Mammary microvascular endothelial cell (primary cell): ENCODE results near the gene CEP295NL. TPM values are rescaled to one million over a fixed set of nuclear protein-coding genes. Genes with fewer than 3 reads are reported as not detected.

Source experiments
- total RNA-seq: library from RNA; depleted of rRNA; stranded (reverse); fragments of >200 nt; gene quantifications from 2 replicates; pipeline ENCODE4 v1.2.3, GENCODE V29; 2015

CEP295NL gene, protein sequence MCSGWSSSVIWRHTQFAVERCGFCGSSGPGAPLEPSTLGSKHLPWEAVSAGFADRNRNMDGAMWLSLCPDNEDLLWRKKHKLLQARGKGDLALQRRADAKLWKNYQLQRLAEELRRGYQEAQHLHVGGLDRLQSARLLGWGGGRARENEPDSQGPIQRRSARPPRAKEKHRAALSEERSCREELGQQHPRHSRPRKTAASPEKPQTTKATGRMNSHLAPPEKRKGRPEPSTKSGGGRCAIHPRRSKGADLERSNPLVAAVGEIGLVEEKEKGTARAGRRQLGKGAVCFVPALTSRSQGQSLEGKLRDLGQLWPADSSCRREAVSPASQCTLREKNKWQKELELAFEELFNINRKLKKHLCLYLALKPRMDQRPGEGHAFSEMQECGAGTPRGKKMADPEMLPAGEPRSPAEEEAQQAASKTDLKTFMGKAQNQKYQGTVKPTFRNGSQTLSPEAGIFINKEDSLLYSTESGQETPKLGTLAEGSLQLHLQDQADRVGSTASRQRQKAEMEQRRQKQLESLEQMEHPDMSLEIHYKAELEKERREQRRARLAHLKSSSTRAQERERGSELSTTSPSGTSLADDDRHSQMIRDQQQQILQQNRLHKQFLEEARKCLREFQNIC
- 0.20 and 0.74 TPM in 2 replicates for total RNA-seq

DNA sequence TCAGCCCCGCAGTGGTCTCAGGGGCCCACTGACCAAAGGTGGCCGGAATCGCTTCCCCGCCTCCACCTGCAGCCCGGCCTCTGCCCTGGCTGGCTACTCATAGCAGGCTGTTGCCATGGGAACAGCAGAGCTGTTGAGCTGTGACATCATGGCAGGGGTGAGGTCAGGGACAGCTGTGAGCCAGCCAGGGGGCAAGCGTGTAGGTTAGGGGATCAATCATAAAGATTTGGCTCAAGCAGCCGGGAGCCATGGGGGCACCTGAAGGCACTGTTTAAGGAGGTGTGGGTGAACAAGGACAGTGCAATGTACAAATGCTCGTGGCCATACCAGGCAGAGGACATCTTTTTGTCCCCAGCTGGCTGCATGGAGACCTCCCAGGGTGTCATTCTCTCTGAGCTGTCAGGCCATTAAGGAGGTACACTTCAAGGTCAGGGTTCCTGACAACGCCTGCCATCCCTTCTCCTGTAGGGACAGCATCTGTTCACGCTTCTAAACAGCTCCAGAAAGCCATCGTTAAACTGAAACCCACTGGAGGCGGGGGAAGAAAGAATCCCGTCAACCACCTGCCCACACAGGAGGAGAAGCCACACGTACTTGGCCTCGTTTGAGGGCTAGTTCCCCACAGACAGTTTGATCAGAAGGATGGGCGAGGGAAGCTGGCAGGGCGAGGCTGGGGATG, at the start of gene CEP295NL:
Gene CEP295NL, minus strand, starts transcription at position 101 of the 679 bp plus-strand sequence. CDS start 1,373 bp downstream, outside the sequence.

DNA sequence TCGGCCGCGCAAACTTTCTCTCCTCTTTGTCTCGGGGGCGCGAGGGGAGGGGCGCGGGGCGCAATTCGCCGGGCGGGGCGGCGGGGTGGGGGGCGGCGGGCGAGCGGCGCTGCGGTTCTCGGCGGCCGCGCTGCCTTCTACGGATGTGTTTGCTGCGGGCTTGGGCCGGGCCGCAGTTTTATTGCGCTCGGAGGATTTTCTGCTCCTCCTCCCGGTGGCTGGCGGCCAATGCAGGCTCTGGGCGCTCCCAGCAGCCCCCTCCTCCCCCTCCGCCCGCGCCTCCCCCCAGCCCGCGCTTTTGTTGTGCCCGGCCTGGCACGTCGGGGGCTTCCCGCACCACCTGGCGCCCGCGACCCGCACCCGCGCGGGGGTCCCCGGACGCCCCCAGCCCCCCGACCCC, 22.2 kb upstream of the CEP295NL start, which contains the start of gene TIMP2:
Gene TIMP2, minus strand, starts transcription at position 154 of the 400 bp plus-strand sequence. CDS start 299 bp downstream, outside the sequence.

DNA sequence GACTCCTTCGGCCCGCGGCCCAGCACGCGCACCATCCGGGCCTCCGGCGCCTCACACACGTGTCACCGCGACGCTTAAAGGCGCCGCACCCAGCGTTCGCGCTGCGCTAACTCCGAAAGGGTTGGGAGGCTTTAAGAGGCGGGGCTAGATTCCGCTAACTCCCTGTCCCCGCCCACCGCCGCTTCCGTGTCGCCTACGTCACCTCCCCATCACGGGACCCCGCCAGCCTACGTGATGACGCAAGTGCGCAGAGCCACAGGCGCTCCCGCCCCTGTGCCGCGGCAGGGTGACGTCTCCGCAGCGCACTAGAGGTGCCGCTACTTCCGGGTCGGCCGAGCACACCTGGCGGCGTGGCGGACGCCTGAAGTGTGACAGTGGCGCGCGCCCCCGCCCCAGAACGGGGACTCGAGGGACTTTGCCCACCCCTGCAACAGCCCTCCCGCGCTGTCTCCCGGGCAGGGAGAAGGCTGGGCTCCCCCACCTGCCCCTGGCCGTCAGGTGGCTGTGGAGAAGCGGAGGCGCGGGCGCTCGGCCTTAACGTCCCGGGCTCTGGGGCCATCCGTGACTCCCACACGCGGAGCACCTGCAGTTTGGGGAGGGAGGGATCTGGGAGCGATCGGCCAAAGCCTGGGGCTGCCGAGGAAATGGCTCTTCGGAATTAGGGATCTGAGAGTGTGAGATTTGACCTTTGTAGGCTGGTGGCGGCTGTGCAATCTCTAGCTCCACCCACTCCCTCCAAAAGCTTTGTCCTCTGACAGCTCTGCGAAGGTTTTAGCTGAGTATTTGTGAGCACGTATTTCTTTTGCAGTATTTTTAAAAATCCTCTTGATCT, 62.0 kb downstream of the CEP295NL start, which contains the start of gene USP36:
Gene USP36, minus strand, starts transcription at position 35 of the 832 bp plus-strand sequence. CDS start 4,451 bp downstream, outside the sequence.

Other genes starting within 250 kb of the CEP295NL start
- gene CYTH1, start 120.9 kb downstream of the CEP295NL start, total RNA-seq: 44.8 and 55.7 TPM in 2 replicates
- gene USP36, start 62.4 kb downstream of the CEP295NL start, total RNA-seq: 20.5 and 22.3 TPM in 2 replicates
- 128 and 131 TPM in 2 replicates for gene TIMP2, start 22.2 kb upstream of the CEP295NL start, total RNA-seq
- gene LGALS3BP, start 76.7 kb upstream of the CEP295NL start, total RNA-seq: 80.6 TPM in 2 replicates
- gene CANT1, start 106.6 kb upstream of the CEP295NL start, total RNA-seq: 54.8 and 62.7 TPM in 2 replicates
- 7.0 and 9.5 TPM in 2 replicates for gene C1QTNF1, start 121.0 kb upstream of the CEP295NL start, total RNA-seq
- gene ENGASE, start 171.6 kb upstream of the CEP295NL start, total RNA-seq: 5.9 and 6.8 TPM in 2 replicates